GM13977 (cell line): Measurements from ENCODE around the gene NAIF1.

Experiments
- DNase-seq: peaks from one replicate; pipeline ENCODE4 v3.0.0; 2012; ENCODE audit warnings: low spot score
- in situ Hi-C: fragments of 300-500 bp; cut with MboI; formaldehyde crosslinking; loops from one replicate; pipeline ENCODE4 v1.12.0; 2022; ENCODE audit warnings: low sequenced_read_pairs, low pct_unique_long_range_greater_than_20kb, mixed read lengths, inconsistent platforms; ENCODE audit not compliant: unreplicated experiment
- TF ChIP-seq, protein P1 (sequence below): IDR thresholded peaks from 2 replicates; pipeline ENCODE4 v1.5.1; 2012; ENCODE audit warnings: mild to moderate bottlenecking, control low read depth; ENCODE audit not compliant: insufficient read depth; ENCODE audit errors: extremely low read depth, missing control alignments

Gene NAIF1

DNA sequence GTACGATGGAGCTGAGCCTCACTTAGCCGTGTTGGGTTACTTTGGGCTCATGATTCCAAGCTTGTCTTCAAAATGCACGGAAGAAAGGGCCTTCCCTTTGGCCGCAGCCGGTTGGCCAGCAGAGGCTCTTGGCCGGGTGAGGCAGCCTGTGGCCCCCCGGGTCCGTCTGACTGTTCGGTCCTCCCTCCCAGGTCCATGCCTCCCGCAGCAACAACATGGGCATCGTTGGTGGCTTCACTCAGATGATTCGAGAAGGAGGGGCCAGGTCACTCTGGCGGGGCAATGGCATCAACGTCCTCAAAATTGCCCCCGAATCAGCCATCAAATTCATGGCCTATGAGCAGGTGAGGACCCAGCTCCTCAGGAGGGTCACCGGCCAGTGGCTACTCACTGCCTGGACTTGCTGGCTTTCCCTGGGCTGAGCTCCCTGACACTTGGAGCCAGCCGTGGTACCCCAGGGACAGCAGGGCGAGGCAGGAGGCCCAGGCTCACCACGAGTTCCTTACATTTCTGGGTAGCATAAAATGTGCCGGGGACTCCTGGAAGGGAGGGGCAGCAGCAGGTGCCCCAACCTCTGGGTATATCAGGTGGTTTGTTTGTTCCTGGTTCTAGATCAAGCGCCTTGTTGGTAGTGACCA is 38.5 kb upstream of the NAIF1 start:
- in situ Hi-C loops = no loop called here
- no peak for DNase-seq

DNA sequence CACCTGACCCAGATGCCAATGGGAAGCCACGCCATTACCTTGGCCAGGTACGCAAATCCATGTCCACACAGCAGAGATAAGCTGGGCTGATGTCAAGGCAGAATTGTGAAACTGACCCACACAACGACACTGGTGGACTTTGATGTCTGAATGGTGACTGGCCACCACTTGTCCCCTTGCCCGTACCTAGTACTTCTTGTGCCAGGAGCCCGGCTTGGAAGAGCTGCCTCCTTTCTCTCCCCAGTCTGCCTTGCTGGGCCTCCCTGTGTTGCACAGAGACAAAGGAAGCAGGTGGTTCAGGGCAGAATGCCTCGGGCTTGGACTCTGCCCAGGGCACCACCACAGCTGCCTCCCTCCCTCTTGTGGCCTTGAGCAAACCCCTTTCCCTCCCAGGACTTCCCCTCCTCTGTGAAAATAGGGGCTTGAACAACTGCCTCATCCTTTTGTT is 37.1 kb upstream of the NAIF1 start:
- in situ Hi-C loops = no loop called here
- DNase-seq = no peak

More for the DNA sequence above, 38.5 kb upstream of the NAIF1 start:
- TF ChIP-seq, protein P1, sequence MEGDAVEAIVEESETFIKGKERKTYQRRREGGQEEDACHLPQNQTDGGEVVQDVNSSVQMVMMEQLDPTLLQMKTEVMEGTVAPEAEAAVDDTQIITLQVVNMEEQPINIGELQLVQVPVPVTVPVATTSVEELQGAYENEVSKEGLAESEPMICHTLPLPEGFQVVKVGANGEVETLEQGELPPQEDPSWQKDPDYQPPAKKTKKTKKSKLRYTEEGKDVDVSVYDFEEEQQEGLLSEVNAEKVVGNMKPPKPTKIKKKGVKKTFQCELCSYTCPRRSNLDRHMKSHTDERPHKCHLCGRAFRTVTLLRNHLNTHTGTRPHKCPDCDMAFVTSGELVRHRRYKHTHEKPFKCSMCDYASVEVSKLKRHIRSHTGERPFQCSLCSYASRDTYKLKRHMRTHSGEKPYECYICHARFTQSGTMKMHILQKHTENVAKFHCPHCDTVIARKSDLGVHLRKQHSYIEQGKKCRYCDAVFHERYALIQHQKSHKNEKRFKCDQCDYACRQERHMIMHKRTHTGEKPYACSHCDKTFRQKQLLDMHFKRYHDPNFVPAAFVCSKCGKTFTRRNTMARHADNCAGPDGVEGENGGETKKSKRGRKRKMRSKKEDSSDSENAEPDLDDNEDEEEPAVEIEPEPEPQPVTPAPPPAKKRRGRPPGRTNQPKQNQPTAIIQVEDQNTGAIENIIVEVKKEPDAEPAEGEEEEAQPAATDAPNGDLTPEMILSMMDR = no peak

DNA sequence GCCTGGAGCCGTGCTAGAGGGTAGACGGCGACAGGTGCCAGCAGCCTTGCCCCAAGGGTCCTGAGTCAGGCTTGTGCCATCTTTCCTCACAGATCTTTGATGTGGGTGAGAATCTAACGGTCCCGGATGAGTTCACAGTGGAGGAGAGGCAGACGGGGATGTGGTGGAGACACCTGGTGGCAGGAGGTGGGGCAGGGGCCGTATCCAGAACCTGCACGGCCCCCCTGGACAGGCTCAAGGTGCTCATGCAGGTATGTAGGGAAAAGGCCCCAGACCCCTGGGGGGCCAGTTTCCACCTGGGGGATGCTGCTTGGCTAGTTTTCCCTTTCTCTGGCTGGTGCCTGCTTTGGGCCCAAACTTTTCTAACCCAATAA is 36.5 kb upstream of the NAIF1 start:
- TF ChIP-seq, protein P1 = peak; percentile 24
- in situ Hi-C loops = no loop called here
- no peak for DNase-seq

More for the DNA sequence above, 37.1 kb upstream of the NAIF1 start:
- TF ChIP-seq, protein P1 = no peak

DNA sequence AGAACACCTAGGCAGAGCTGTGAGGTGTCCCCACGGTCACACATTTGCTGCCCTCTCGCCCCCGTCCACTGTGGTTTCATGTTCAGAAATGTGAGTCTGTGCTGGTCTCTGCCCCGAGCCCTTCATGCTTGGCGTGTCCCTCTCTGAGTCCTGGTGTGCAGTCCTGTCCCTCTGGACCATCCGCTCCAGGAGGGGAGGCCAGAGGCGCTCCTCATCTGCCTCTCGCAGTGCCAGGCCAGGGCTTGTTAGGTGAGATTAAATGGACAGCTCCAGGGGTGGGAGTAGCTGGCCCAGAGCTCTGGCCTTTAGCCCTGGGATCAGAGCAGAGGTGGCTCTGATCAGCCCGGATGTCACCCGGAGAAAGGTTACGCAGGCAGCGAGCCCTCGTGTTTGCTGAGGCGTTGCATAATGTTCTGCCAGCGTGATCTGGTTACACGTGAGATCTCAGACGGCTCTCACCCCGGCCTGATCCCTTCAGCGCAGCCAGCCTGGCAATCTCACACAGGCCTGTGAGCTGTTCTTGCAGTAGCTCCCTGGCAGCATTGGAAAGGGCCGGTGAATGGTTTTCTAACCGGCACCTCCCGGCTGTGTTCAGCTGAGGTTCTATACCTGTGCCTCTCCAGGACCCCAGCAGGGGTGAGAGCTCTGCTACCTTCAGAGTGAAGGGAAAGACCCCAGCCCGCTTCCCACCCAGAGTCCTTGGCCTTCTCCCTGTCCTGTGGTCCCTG is 35.9 kb upstream of the NAIF1 start:
- in situ Hi-C loops = no loop called here
- TF ChIP-seq, protein P1 = no peak
- no peak for DNase-seq

DNA sequence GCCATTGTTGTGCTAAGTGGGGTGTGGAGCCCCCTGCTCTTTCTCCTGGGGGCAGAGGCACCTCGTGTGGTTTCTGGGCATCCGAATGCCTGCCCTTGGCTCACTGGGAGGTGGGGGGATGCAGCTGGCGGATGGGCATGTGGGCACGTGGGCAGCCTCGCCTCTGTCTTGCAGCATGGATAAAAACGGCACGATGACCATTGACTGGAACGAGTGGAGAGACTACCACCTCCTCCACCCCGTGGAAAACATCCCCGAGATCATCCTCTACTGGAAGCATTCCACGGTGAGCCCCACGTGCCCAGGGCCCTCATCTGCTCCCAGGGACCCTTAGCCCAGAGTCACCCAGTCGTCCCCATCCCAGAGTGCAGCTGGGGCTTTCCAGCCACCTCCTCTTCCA is 35.1 kb upstream of the NAIF1 start:
- TF ChIP-seq, protein P1 = no peak
- in situ Hi-C loops = no loop called here
- DNase-seq = no peak

DNA sequence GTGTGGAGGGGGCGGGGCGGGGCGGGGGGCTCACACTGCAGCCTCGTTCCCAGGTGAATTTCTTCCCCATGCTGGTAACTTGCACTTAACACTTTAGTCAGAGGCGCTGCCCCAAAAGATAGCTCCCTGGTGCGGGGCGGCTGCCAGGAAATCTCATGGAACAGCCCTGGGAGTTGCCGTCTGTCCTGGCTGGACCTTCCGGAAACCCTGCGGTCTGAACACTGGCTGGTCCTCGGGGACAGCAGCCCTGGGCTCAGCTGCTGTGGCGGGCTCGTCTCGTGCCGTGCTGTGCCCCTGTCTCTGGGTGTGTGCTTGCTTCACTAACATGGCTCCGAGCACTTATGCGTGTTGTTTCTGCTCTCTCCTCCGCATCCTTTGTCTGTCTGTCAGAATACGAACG is 34.6 kb upstream of the NAIF1 start:
- in situ Hi-C loops = no loop called here
- TF ChIP-seq, protein P1 = no peak
- no peak for DNase-seq
